Upper lobe of right lung (tissue), 1 donor: Measurements from ENCODE around the gene LARGE1. TPM values are rescaled to one million over a fixed set of nuclear protein-coding genes. Genes with fewer than 3 reads are reported as not detected.

Source experiments
- ATAC-seq: fragments of 200-7000 bp; cut with Tn5 transposase; one replicate; pipeline ENCODE4 v1.9.1; 2020; ENCODE audit warnings: mild to moderate bottlenecking, moderate library complexity
- DNase-seq: peaks from one replicate; pipeline ENCODE4 v3.0.0-alpha.2; 2020
- H3K27ac ChIP-seq: fragments of 200-600 bp; one replicate; pipeline ENCODE4 v1.8.0; 2022
- H3K27me3 ChIP-seq: fragments of 200-600 bp; one replicate; pipeline ENCODE4 v1.8.0; 2022; ENCODE audit warnings: mild to moderate bottlenecking
- H3K36me3 ChIP-seq: fragments of 200-600 bp; one replicate; pipeline ENCODE4 v1.8.0; 2022
- H3K4me1 ChIP-seq: fragments of 200-600 bp; one replicate; pipeline ENCODE4 v1.8.0; 2022
- H3K4me3 ChIP-seq: fragments of 200-600 bp; one replicate; pipeline ENCODE4 v1.8.0; 2022; ENCODE audit warnings: mild to moderate bottlenecking
- H3K9me3 ChIP-seq: fragments of 200-600 bp; one replicate; pipeline ENCODE4 v1.8.0; 2022
- CTCF ChIP-seq: fragments of 200-600 bp; IDR thresholded peaks from one replicate; pipeline ENCODE4 v1.8.0; 2022; ENCODE audit warnings: antibody characterized with exemption
- intact Hi-C: fragments of 100-400 bp; cut with DNase I; formaldehyde crosslinking; loops from one replicate; pipeline ENCODE4 v1.11.0; 2022
- total RNA-seq: library from RNA; stranded (reverse); fragmentation: NEBNext Ultra II Directional; extraction: Animal tissue kit (Norgen Biotek cat#: 25700); gene quantifications from one replicate; pipeline ENCODE4 v1.2.1, GENCODE V29; 2021
- donor health status: DM: no; HTN: yes; CAD: no; lungs with severe emphysema.

The LARGE1 gene
- total RNA-seq, 1 donor from 2014 or later, result 33.5 TPM

DNA sequence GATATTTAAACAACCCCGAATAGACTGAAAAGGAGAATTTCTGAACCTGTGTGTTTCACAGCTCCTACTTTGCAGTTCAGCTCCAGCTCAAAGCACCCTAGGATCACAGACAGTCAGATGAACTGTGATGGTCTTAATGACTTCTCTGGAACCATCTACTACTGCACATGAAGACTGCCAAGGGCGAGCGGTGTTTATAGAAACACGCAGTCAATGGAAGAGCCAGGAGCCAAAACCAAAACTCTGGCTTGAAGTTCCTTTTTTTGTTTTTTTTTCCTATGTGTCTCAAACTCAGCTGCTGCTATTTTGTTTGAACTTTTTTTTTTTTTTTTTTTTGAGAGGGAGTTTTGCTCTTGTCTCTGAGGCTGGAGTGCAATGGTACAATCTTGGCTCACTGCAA lies 479.5 kb downstream of the LARGE1 start:
- H3K9me3 ChIP-seq, result no peaks in the 10 kb centered on the region

DNA sequence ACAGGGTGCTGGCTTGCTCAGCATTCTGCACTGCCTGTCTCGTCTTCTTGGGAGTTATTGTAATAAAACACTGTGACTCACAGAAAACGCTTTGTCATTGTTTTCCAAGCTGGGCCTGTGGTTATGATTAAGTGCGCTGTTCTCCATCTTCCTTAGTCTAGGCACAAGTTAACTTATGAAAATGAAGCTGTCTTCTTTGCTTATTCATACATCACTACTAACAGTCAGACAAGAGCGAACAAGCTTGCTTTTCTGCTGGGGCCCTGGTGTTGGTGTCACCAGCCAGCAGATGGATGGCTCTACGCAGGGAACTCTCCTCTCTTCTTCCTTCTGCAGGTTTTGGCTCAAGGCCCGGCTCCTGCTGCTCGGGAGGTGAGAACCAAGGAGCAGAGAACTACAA lies 482.0 kb downstream of the LARGE1 start:
- no peak for TF ChIP-seq CTCF
- Histone ChIP-seq H3K4me3 (no peak overlapping the region), H3K27me3 (no peaks in the 10 kb centered on the region), H3K9me3 (no peaks in the 10 kb centered on the region), H3K36me3 (no peaks in the 10 kb centered on the region), H3K4me1 (no peaks in the 10 kb centered on the region), H3K27ac (no peak overlapping the region)
- DNase-seq (no peak), ATAC-seq (no peak)
- intact Hi-C loops, result no loop called here

More for the DNA sequence above, 479.5 kb downstream of the LARGE1 start:
- H3K4me1 ChIP-seq, result no peaks in the 10 kb centered on the region
- DNase-seq, result no peak
- H3K4me3 ChIP-seq, result no peak overlapping the region
- no peak for TF ChIP-seq CTCF
- intact Hi-C loops, result no loop called here
- no peaks in the 10 kb centered on the region for H3K27me3 ChIP-seq
- no peaks in the 10 kb centered on the region for H3K36me3 ChIP-seq
- ATAC-seq, result no peak
- no peak overlapping the region for H3K27ac ChIP-seq

GRCh38 chr22:33431300-33431699 lies 489.0 kb downstream of the LARGE1 start:
- no peak for TF ChIP-seq CTCF
- no peak overlapping the region for H3K4me3 ChIP-seq
- no peaks in the 10 kb centered on the region for H3K36me3 ChIP-seq
- H3K27me3 ChIP-seq, result no peaks in the 10 kb centered on the region
- intact Hi-C loops, result no loop called here
- H3K4me1 ChIP-seq, result no peaks in the 10 kb centered on the region
- ATAC-seq (no peak), DNase-seq (no peak)
- no peaks in the 10 kb centered on the region for H3K9me3 ChIP-seq
- H3K27ac ChIP-seq, result no peak overlapping the region

DNA sequence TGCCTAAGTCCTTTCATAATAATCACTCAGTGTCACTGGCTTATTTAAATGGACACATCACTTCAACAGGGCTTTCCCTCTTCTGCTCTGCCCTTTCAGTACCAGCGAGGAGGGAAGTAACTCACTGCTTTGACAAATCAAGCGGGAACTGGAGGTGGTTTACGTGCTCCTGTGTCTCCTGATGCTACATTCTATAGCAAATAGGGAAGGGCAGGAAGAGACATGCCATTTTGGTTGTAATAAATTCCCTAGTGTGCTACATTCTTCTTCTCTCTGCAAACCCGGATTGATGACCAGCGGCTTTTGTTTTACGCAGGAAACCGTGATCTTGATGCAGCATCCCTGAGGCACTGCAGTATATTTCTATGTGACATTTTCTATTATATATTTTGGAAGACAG lies 491.0 kb downstream of the LARGE1 start:
- H3K4me3 ChIP-seq, result no peak overlapping the region
- no peaks in the 10 kb centered on the region for H3K36me3 ChIP-seq
- DNase-seq, result no peak
- ATAC-seq, result no peak
- no peak for TF ChIP-seq CTCF
- no peaks in the 10 kb centered on the region for H3K4me1 ChIP-seq
- H3K27ac ChIP-seq, result no peak overlapping the region
- intact Hi-C loops, result no loop called here
- H3K9me3 ChIP-seq, result no peaks in the 10 kb centered on the region
- no peaks in the 10 kb centered on the region for H3K27me3 ChIP-seq

DNA sequence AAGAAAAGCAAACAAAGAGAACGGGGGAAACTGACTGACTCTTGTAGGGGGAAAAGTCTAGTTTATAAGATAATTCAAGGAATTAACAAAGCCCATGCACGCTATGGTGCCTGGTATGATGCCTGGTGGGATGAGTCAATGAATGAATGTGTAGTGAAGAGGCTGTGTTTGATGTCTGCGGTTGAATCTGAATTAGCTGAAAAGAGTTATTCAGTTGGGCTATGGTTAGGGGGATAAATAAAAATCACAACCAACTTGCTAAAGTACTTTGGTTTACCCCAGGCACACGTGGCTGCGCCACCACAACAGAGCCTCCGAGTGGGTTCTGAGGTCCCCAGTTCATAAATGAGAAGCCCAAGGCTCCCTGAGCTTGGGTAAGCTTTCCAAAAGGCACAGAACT lies 492.8 kb downstream of the LARGE1 start:
- Histone ChIP-seq H3K36me3 (no peaks in the 10 kb centered on the region), H3K27me3 (no peaks in the 10 kb centered on the region), H3K27ac (no peak overlapping the region), H3K4me1 (no peaks in the 10 kb centered on the region), H3K9me3 (no peaks in the 10 kb centered on the region), H3K4me3 (no peak overlapping the region)
- no peak for ATAC-seq
- intact Hi-C loops, result no loop called here
- no peak for TF ChIP-seq CTCF
- DNase-seq, result no peak

DNA sequence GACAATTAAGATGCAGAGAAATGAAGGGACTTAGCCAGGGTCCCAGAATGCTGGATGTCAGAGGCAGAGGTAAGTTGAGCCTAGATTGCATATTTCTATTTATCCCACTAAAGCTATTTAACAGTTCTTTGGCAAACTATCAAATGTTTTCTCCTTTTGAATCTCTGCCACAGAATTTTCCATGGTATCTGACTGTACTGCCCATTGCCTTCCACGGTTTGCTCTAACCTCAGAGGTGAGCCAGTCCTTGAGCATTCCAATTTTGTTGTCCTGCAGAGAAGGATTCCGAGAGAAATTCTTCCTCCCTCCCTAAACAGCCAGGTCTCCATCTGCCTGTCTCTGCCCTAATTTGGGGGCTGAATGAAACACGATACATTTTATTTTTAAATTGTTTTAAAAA lies 493.8 kb downstream of the LARGE1 start:
- H3K36me3 ChIP-seq, result no peaks in the 10 kb centered on the region
- no peak overlapping the region for H3K27ac ChIP-seq
- H3K4me1 ChIP-seq, result no peaks in the 10 kb centered on the region
- H3K27me3 ChIP-seq, result no peaks in the 10 kb centered on the region
- no peak for TF ChIP-seq CTCF
- H3K4me3 ChIP-seq, result no peak overlapping the region
- DNase-seq, result no peak
- ATAC-seq, result no peak
- intact Hi-C loops, result no loop called here
- no peaks in the 10 kb centered on the region for H3K9me3 ChIP-seq
